ENCODE results near the gene KLC4.

GRCh38 chr6:43081043-43081442 is 21.6 kb downstream of the KLC4 start:
- TF ChIP-seq EP300 (IDR thresholded peaks at IDR 0.05) (no peak), POLR2A (IDR thresholded peaks at IDR 0.05) (no peak)

Measured in ovary (tissue), 1 donor.